GM04504 (cell line): Measurements from ENCODE around the gene CDH18.

Experiments used
- DNase-seq: peaks from one replicate; pipeline ENCODE4 v3.0.0-alpha.2; 2012; ENCODE audit warnings: low read depth

Gene CDH18

DNA sequence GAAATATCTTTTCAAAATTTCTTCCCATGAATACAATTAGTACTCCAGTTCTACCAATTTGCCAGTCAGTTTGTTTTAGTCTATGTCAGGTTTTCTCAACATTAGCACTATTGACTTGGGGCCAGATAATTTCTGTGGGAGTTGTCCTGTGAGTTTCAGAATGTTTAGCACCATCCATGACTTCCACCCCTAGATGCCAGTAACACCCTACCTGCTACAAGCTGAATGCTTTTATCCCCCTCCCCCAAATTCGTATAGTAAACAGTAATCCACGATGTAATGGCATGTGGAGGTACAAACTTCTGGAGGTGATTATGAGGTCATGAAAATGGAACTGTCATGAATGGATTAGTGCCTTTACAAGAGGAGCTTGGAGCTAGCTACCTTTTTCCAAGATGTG lies 420.0 kb downstream of the CDH18 start:
- DNase-seq = no peak

DNA sequence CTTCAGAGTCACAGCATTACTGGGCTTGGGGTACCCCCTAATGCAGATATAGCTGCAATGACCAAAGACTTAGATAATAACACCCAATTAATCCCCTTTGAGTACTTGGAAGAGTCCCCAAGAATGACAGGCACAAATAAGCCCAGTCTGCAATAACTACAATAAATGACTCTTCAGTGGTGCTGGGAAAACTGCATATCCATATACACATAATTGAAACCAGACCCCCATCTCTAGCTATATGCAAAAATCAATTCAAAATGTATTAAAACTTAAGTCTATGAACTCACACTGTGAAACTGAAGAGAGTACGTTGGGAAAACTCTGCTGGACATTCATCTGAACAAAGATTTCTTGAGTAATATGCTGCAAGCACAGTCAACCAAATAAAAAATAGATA lies 422.5 kb downstream of the CDH18 start:
- no peak for DNase-seq

DNA sequence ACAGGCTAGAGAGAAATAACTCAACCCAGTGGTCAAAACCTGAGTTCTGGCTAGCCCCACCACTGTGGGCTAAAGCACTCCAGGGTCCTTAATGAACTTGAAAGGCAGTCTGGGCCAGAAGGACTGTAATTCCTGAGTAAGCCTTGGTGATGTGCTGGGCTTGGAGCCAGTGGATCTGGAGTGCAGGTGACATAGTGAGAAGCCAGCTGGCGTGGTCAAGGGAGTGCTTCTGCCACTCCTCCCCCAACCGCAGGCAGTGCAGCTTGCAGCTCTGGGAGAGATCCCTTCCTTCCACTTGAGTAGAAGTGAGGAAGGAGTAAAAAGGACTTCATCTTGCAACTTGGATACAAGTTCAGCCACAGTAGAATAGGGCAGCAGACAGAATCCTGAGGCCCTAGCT lies 424.0 kb downstream of the CDH18 start:
- no peak for DNase-seq

DNA sequence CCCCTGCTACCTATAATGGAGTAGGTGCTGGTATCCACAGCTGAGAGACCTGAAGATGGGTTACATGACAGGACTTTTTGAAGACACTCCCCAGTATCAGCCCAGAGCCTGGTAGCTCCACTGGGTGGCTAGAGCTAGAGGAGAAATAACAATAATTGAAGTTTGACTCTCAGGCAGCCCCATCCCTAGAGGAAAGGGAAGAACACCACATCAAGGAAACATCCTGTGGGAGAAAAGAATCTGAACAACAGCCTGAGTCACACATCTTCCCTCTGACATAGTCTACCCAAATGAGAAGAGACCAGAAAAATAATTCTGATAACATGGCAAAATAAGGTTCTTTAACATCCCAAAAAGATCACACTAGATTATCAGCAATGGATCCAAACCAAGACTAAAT lies 432.1 kb downstream of the CDH18 start:
- DNase-seq = no peak

DNA sequence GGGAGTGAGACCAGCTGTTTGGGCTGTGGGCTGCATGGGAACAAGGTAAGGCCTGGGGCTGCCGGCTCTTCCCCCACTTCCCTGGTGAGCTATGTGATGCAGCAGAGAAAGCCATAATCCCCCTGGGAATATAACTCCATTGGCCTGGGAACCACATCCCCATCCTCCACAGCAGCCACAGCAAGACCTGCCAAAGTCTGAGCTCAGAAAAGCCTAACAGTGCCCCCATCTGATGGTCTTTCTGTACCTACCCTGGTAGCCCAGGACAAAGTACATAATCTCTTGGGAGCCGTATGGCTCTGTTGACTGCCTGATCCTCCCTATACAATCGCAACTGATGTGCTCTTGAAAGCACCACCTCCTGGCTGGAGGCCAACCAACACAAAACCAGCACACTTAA lies 432.6 kb downstream of the CDH18 start:
- DNase-seq = no peak

DNA sequence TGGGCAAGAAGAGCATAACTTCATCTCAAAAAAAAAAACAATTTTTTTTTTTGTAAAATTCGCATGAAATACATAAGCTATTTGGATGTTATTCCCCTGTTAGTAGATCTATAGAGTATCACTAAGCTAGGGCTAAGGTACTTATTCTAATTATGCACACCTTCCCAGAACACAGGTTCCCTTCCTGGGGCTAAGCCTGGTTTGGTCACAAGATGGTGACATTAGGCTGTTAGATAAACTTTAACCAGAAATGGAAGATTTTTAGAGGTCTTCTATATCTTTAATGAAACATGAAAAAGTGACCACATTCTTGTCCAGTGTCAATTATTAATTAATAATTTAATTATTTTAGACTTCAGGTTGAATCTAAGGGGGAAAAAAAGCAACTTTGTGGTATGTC lies 433.5 kb downstream of the CDH18 start:
- no peak for DNase-seq

DNA sequence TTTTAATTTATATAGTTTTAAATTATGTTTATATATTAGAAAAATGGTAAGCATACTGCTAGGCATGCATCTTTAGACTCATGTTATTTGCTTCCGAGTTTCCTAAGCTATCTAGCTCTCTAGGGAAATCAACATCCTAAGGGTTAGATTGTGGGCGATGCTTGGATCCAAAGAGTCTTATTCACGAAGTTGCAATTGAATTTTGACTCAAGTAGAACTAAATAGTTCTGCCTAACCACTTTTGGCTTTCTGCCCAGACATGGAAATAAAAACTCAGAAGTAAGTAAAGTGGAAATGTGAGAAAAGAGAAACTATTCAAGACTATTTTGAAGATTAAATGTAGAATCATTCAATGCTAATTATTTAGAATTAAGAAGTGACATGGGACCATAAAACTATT lies 440.4 kb downstream of the CDH18 start:
- DNase-seq = no peak

DNA sequence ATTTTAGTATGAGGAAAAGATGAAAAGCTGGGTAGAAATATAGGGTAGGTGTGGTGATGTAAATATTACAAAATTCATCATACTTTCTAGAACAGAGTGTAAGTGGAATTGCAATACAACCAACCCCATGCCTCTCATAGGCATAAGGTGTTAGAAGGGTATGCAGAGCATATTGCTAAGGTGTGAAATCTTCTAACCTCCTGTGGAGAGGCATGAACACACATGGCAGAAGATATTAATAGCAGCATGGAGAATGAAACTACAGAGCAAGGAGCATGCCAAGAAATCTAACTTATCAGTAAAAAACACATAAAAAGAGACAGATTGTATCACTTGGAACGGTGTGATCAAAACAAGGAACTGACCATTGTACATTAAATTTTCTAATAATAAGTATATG lies 441.5 kb downstream of the CDH18 start:
- no peak for DNase-seq

DNA sequence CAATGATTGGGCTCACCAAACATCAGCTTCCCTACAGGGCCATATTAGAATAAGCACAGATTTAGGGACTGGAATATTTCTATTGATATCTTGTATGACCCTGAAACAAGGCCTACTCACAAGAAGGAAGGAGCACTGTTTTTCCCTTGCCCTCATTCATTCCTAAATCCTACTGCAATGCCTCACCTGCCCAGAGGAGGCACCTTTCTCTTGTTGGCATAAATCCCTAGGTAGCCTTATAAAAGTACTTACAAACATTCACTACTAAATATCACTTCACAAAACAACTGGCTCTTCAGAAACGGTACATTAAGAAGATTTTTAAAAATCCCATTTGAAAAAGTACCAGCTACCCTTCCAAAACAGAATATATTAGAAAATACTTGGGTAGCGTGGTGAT lies 449.4 kb downstream of the CDH18 start:
- no peak for DNase-seq

DNA sequence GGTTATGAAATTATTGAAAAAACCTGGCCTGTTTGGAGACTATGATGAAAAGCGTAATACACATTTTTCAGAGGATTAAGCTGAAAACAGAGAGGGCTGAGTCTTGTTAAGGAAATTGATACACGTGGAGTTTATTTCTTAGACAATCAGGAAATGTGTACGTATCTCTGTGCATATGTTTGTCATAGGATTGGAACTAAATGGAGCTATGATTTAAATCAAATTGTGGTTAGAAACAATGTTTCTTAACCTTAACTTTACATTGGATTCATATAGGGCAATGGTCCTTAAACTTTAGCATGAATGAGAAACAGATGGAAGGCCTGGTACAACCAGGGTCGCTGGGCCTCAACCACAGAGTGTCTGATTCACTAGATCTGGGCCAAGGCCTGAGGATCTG lies 451.6 kb downstream of the CDH18 start:
- no peak for DNase-seq

DNA sequence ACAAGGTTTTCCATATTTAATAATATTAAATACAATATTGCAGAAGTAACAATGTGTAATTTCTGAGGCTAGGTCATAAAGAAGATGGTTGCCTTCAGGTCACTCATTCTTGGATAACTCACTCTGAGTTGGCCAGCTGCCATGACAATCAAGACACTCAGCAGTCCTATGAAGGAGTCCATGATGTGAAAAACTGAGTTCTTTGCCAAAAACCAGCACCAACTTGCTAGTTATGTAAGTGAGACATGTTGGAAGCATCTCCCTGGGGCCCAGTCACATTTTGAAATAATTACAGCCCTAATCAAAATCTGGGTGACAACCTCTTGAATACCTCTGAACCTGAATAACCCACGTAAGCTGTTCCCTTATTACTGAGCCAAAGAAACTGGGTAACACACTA lies 453.2 kb downstream of the CDH18 start:
- no peak for DNase-seq

DNA sequence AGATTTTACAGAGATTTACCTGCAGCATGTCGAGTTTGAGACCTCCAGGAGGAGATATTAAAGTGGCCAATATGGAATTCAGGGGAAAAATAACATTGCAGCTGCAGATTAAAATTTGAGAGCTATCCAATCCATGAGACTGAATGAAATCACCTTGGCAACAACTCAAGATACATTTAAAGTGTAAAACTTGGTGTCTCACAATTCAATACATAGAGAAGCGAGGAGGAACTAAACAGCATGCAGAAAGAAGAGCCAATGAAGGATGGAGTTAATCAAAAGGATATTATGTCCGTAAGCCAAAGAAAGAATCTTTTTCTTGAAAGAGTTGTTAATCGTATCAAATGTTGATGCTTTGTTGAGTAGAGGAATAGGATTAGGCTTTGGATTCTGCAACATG lies 455.1 kb downstream of the CDH18 start:
- no peak for DNase-seq

DNA sequence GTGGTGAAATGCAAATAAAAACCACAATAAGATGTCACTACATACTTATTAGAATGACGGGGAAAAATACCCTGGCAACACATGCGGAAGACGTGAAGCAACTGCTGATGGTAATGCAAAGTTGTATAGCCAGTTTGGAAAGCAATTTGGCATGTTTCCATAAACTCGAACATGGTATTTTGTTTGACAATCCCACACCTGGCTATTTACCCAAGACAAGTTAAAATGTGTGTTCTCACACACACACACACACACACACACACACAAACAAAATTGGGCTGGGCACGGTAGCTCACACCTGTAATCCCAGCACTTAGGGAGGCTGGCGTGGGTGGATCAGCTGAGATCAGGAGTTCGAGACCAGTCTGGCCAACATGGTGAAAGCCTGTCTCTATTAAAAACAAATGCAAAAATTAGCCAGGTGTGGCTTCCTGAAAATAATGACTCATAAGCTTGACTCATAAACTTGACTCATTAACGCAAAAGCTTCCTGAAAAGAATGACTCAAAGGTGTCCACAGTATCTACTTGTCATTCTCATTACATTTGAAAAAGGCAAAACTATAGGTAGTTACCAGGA lies 456.5 kb downstream of the CDH18 start:
- no peak for DNase-seq

DNA sequence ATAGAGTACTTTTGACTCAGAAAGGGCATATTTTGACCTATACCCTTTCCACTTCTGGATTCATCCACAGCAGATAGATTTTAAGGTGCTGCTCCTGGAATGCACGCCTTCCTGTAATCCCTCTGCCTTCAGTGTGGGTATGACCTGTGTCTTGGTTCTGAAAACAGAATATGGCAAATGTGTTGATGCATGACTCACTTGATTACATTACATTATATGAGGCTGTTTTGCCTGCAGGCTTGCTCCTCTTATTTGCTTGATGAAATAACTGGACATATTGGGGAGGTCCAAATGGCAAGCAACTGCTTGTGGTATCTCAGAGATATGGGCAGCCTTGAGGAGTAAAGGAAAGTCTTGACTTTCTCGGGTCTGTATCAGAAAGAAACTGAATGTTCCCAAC lies 468.6 kb downstream of the CDH18 start:
- DNase-seq = no peak

DNA sequence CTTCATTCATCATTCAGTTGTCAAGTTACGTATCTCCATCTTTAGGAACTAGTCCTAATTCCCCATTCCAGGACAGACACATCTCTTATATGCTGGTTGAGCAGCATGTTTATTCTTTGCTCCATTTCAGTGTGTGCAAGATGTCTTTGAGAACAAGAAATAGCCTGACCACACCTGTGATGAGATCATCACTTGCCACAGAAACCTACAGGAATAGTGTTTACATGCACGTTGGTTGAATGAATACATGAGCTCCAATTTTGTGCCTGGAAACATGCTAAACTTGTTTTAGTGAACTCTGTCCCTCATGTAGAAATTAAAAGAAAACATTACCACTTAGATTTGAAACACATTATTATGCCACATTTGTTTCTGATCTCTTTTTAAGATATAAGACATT lies 489.1 kb downstream of the CDH18 start:
- no peak for DNase-seq

DNA sequence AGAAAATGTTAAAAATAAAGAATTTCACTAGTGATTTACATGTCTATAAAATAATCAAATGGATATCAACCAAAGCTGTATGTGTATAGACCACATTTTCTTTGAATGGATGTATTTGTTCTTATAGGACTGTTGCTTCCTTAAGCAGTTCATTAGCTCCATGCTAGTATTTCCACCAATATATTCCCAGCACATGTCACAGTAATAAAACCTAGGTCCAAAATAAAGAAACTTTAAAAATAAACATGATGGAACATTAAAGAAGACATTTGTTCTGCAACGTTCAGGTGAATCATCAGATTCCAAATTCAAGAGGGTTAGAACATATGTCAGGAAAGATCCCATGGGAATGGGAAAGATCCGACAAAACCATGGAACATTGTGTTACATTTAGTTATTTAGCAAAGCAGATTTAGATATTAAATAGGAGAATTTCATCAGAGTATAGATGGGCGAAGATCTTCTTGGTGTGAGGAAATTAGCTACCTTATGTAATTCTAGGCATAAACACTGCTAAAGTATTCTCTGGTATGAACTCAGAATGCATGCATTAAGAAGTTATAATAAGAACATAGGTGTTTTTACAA lies 490.7 kb downstream of the CDH18 start:
- DNase-seq = no peak

DNA sequence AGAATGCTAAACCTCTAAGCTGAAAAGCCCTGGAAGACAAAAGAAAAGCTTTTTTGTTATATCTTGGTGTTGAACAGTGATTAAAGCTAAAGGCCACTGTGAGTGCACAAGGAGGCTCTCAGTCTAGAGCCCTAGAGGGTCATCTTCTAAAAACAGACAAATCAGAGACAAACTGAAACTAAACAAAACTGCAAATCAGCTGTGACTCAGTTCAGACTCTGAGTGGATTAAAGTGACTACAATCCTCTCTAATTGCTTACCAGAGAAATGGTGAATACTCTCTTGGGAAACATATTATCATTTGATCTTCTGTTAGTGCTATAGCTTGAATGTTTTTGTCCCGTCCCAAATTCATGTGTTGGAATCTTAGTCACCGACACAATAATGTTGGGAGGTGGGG lies 491.9 kb downstream of the CDH18 start:
- DNase-seq = no peak

DNA sequence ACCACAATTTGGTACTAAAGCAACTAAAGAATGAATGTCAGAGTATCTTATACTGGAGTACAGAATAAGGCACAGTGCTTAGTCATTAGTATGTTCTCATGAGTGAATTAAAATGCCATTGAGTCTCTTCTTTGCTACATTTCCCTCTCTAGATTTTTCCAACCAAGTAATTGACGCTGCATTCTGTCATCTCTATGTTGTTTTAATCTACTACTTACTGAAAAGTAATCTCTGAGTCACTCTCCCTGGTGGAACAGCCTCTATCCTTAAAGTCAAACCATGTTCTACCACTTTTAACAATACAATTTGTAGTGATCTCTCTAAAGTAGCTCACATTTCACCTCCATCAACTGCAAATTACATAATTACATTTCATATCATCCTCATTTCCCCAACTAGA lies 495.1 kb downstream of the CDH18 start:
- DNase-seq = no peak

DNA sequence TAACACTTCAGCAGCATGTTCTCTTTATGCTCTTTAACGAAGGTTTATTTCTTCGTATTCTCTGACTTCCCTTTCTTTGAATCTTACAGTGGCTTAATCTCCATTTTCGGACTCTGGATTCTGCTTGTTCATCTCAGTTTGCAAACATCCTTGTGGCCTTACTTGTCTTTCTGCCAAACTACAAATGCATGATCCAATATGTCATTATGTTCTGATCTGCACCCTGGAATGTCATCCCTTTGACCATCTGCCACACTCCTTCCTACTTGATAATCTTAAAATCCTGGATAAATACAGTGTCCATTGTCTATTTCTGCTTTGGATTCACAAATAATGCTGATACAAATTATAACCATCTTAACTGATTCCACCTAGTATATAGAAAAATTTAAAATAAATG lies 499.2 kb downstream of the CDH18 start:
- DNase-seq = no peak

DNA sequence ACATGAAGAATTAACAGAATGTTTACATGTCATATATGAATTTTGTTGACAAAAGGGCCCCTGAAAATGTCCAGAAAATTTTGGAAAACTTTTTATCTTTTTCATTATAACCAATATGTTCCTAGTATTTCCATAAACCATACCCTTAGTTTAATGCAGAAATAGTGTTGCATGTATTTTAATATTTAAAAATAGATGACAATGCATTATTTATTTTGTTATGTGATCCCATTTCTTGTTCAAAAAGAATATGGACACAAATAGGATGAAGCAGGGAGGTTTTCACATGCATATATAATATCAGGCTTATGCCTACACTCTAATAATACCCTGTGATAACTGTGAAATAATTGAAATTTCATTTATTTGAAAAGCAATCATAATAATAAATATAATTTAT lies 500.5 kb downstream of the CDH18 start:
- DNase-seq = no peak

DNA sequence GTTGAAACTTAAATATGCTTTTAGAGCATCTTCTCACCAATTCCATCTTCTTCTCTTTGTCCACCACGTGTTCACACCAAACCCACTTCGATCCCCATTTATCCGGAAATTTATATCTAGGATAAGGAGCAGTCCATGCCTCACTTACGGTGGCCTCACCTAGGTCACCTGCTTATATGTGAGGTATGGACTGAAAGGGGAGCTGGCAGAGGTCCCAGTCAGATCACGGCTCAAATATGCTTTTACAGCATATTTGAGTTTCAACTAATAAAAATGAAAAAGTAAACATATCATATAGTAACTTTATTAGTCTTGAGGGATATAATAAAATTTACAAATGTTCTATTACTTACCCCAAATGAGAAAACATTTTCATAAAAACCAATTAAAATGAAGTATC lies 508.4 kb downstream of the CDH18 start:
- DNase-seq = no peak

DNA sequence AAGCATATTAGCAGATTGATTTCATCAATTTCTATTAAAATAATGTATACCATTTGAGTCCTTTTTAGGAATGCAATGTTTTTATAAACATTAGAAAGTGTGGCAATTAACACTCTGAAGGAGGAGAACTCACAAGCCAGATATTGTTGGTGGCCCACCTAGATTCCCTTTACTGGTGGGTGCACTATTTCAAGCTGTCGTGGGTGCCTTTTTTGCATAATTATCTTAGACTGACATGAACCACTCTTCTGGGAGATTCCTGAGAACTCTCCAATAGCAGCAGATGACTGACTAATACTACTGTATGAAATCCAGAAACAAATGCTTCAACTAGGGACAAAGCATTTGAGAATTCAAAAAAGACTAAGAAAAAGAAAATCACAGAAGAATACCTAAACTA lies 526.0 kb downstream of the CDH18 start:
- DNase-seq = no peak

DNA sequence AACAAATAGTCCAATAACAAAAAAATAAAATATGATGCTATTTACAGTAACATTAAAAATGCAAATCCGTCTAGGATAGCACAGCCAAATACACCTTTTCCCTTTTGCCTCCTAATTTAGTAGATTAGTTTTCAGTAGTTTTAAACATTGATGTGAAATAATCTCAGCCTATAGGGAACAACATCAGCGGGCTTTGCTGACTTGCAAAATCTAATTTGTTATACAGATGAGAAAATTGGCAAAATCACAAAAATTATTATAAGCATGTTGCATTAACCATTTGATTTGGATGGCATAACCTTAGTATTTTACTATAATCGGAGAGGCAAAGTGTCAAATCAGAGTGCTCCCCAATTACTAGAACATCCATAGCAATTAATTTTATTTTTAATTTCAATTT lies 563.5 kb downstream of the CDH18 start:
- DNase-seq = no peak
